SK-N-SH treated with all-trans-retinoic acid at 6 μM for 48 hours (cell line): Measurements from ENCODE around the gene BABAM1.

Experiments used
- TCF4 ChIP-seq: fragments of 250-450 bp; sonication (Bioruptor Pico); IDR thresholded peaks from 2 replicates; pipeline ENCODE4 v1.8.0; 2021; ENCODE audit warnings: mild to moderate bottlenecking, moderate library complexity, borderline replicate concordance
- TOX ChIP-seq: fragments of 250-450 bp; sonication (Bioruptor Pico); IDR thresholded peaks from 2 replicates; pipeline ENCODE4 v1.8.0; 2021; ENCODE audit warnings: mild to moderate bottlenecking, moderate library complexity, borderline replicate concordance
- ZC3H10 ChIP-seq: fragments of 250-450 bp; sonication (Bioruptor Pico); IDR thresholded peaks from 2 replicates; pipeline ENCODE4 v1.5.1; 2021; ENCODE audit warnings: mild to moderate bottlenecking, moderate library complexity
- TF ChIP-seq, protein P1 (sequence below): fragments of 250-450 bp; sonication (Bioruptor Pico); IDR thresholded peaks from 2 replicates; pipeline ENCODE4 v1.5.1; 2021; ENCODE audit warnings: mild to moderate bottlenecking, moderate library complexity

- TF ChIP-seq TOX, result no peak
- no peak for TF ChIP-seq TCF4 (CRISPR knock-in tag)
- TF ChIP-seq, protein P1, sequence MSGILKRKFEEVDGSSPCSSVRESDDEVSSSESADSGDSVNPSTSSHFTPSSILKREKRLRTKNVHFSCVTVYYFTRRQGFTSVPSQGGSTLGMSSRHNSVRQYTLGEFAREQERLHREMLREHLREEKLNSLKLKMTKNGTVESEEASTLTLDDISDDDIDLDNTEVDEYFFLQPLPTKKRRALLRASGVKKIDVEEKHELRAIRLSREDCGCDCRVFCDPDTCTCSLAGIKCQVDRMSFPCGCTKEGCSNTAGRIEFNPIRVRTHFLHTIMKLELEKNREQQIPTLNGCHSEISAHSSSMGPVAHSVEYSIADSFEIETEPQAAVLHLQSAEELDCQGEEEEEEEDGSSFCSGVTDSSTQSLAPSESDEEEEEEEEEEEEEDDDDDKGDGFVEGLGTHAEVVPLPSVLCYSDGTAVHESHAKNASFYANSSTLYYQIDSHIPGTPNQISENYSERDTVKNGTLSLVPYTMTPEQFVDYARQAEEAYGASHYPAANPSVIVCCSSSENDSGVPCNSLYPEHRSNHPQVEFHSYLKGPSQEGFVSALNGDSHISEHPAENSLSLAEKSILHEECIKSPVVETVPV (CRISPR knock-in tag), result no peak
- TF ChIP-seq ZC3H10 (CRISPR knock-in tag), result no peak
Measured at GRCh38 chr19:17266026-17266425, 1.2 kb upstream of the BABAM1 start.
